GM23338 (cell line): ENCODE measurements around the gene ZBTB5. TPM values are rescaled to one million over a fixed set of nuclear protein-coding genes. Genes with fewer than 3 reads are reported as not detected.

Experiments
- ATAC-seq: fragments of 200-7000 bp; cut with Tn5 transposase; 3 replicates; pipeline ENCODE4 v1.9.1; 2020
- DNase-seq: peaks from one replicate; pipeline ENCODE4 v3.0.0-alpha.2; 2015; ENCODE audit warnings: low spot score
- H2AFZ ChIP-seq: fragments of 200-600 bp; sonication (generic); 2 replicates; pipeline ENCODE4 v1.8.0; 2016; ENCODE audit warnings: antibody characterized with exemption, mild to moderate bottlenecking, moderate library complexity
- H3F3A ChIP-seq: fragments of 200-600 bp; sonication (generic); replicated peaks from 2 replicates; pipeline ENCODE4 v1.8.0; 2017; ENCODE audit warnings: antibody characterized with exemption, mixed run types, low read depth
- H3K27ac ChIP-seq: fragments of 200-600 bp; sonication (generic); 2 replicates; pipeline ENCODE4 v1.6.1; 2016; ENCODE audit warnings: low read depth
- H3K27me3 ChIP-seq: fragments of 200-600 bp; sonication (generic); 2 replicates; pipeline ENCODE4 v1.8.0; 2016; ENCODE audit warnings: mild to moderate bottlenecking, mixed run types, moderate library complexity; ENCODE audit not compliant: insufficient read depth
- H3K36me3 ChIP-seq: fragments of 200-600 bp; sonication (generic); 2 replicates; pipeline ENCODE4 v1.8.0; 2016; ENCODE audit warnings: mild to moderate bottlenecking; ENCODE audit not compliant: insufficient read depth
- H3K4me1 ChIP-seq: fragments of 200-600 bp; sonication (generic); 2 replicates; pipeline ENCODE4 v1.8.0; 2016; ENCODE audit warnings: mild to moderate bottlenecking, moderate library complexity; ENCODE audit not compliant: insufficient read depth
- H3K4me2 ChIP-seq: fragments of 200-600 bp; sonication (generic); 2 replicates; pipeline ENCODE4 v1.7.1; 2017; ENCODE audit warnings: mixed run types
- H3K4me3 ChIP-seq: fragments of 200-600 bp; sonication (generic); 2 replicates; pipeline ENCODE4 v1.6.1; 2016; ENCODE audit warnings: mixed run types
- H3K79me2 ChIP-seq: fragments of 200-600 bp; sonication (generic); replicated peaks from 2 replicates; pipeline ENCODE4 v1.8.0; 2017; ENCODE audit warnings: mild to moderate bottlenecking; ENCODE audit not compliant: insufficient read depth
- H3K9me2 ChIP-seq: fragments of 200-600 bp; sonication (generic); 2 replicates; pipeline ENCODE4 v1.8.0; 2017; ENCODE audit not compliant: insufficient read depth
- H4K20me1 ChIP-seq: fragments of 200-600 bp; sonication (generic); replicated peaks from 2 replicates; pipeline ENCODE4 v1.8.0; 2017; ENCODE audit warnings: mild to moderate bottlenecking; ENCODE audit not compliant: insufficient read depth
- H3K27ac Mint-ChIP-seq: 2 replicates; pipeline ENCODE4 v1.8.0; 2020; ENCODE audit warnings: inconsistent platforms, mild to moderate bottlenecking, moderate library complexity, mixed read lengths
- H3K27me3 Mint-ChIP-seq: 3 replicates; pipeline ENCODE4 v1.8.0; 2022; ENCODE audit warnings: low read depth, mild to moderate bottlenecking, moderate library complexity, mixed read lengths, inconsistent platforms; ENCODE audit not compliant: insufficient read depth, poor library complexity
- H3K36me3 Mint-ChIP-seq: 3 replicates; pipeline ENCODE4 v1.8.0; 2021; ENCODE audit warnings: low read depth, mild to moderate bottlenecking, inconsistent platforms, moderate library complexity, mixed read lengths
- H3K4me1 Mint-ChIP-seq: 3 replicates; pipeline ENCODE4 v1.8.0; 2020; ENCODE audit warnings: mild to moderate bottlenecking, inconsistent platforms, mixed read lengths
- H3K4me3 Mint-ChIP-seq: 3 replicates; pipeline ENCODE4 v1.8.0; 2021; ENCODE audit warnings: moderate library complexity, mild to moderate bottlenecking, inconsistent platforms, mixed read lengths
- H3K9me3 Mint-ChIP-seq: 3 replicates; pipeline ENCODE4 v1.8.0; 2020; ENCODE audit warnings: moderate library complexity, mild to moderate bottlenecking, inconsistent platforms, mixed read lengths
- CREB1 ChIP-seq: fragments of 250-450 bp; sonication (Bioruptor Pico); IDR thresholded peaks from 2 replicates; pipeline ENCODE4 v1.5.0; 2020; ENCODE audit warnings: low read depth, mild to moderate bottlenecking, moderate library complexity
- CTCF ChIP-seq, 2 experiments: fragments of 200-600 bp in 1 of 2; sonication (generic) in 1 of 2; conservative IDR thresholded peaks; 2 replicates each; pipeline versions ENCODE4 v1.5.1 to v1.6.1; 2016 to 2017; ENCODE audit warnings: antibody characterized with exemption in 2 of 2, low read depth in 2 of 2, mild to moderate bottlenecking in 2 of 2, moderate library complexity in 1 of 2
- ETS1 ChIP-seq: IDR thresholded peaks from 2 replicates; pipeline ENCODE4 v1.6.1; 2016; ENCODE audit warnings: antibody characterized with exemption
- EZH2 ChIP-seq: fragments of 200-600 bp; sonication (generic); IDR thresholded peaks from one replicate; pipeline ENCODE4 v1.8.0; 2017; ENCODE audit warnings: antibody characterized with exemption, mild to moderate bottlenecking, low read depth; ENCODE audit not compliant: unreplicated experiment
- EZH2phosphoT487 ChIP-seq: fragments of 200-600 bp; sonication (generic); IDR thresholded peaks from one replicate; pipeline ENCODE4 v1.8.1; 2018; ENCODE audit warnings: antibody characterized with exemption; ENCODE audit not compliant: unreplicated experiment
- JUNB ChIP-seq: IDR thresholded peaks from one replicate; pipeline ENCODE4 v1.6.1; 2016; ENCODE audit warnings: antibody characterized with exemption; ENCODE audit not compliant: unreplicated experiment
- NANOG ChIP-seq: IDR thresholded peaks from 2 replicates; pipeline ENCODE4 v1.6.1; 2016; ENCODE audit warnings: antibody characterized with exemption, borderline replicate concordance
- POLR2AphosphoS5 ChIP-seq: IDR thresholded peaks from 2 replicates; pipeline ENCODE4 v1.6.1; 2016; ENCODE audit warnings: antibody characterized with exemption, low read depth
- REST ChIP-seq: IDR thresholded peaks from one replicate; pipeline ENCODE4 v1.6.1; 2018; ENCODE audit warnings: antibody characterized with exemption; ENCODE audit not compliant: unreplicated experiment
- ZNF114 ChIP-seq: fragments of 250-450 bp; sonication (Bioruptor Pico); IDR thresholded peaks from 2 replicates; pipeline ENCODE4 v1.5.0; 2020; ENCODE audit warnings: mild to moderate bottlenecking, moderate library complexity
- ZNF331 ChIP-seq: fragments of 250-450 bp; sonication (Bioruptor Pico); IDR thresholded peaks from 2 replicates; pipeline ENCODE4 v1.5.0; 2020; ENCODE audit warnings: low read depth, mild to moderate bottlenecking, moderate library complexity
- polyA plus RNA-seq: library from polyadenylated mRNA; unstranded; fragments of >200 nt; fragmentation: Nextera tagmentation; extraction: Ambion mirVana; gene quantifications from 2 replicates; pipeline ENCODE4 v1.2.1, GENCODE V29; 2016
- total RNA-seq: library from RNA; depleted of rRNA; stranded (reverse); fragments of >200 nt; shearing (Covaris generic); gene quantifications from 2 replicates; pipeline ENCODE4 v1.2.3, GENCODE V29; 2014

The ZBTB5 gene
- total and polyA plus RNA-seq, 2 experiments from 2014 or later: 2.8 to 19.5 TPM

- 0 out of 2 replicates have a peak, but pooled peaks cover 4% of the 10 kb centered on the region for H3F3A ChIP-seq
- DNase-seq (no peak), ATAC-seq (no peak)
- H3K36me3 ChIP-seq: peaks cover 43% of the 10 kb centered on the region
- H3K4me2 ChIP-seq: no peak overlapping the region
- H3K27ac Mint-ChIP-seq: no peak overlapping the region
- TF ChIP-seq CREB1 (CRISPR knock-in tag) (no peak), JUNB (no peak), ETS1 (no peak), EZH2phosphoT487 (no peak), POLR2AphosphoS5 (no peak), ZNF331 (no peak)
- no peaks in the 10 kb centered on the region for H3K9me3 Mint-ChIP-seq
- H3K27ac ChIP-seq: no peak overlapping the region
- H3K4me1 Mint-ChIP-seq: no peaks in the 10 kb centered on the region
- no peak overlapping the region for H3K4me3 Mint-ChIP-seq
- peaks cover 2% of the 10 kb centered on the region for H3K27me3 Mint-ChIP-seq
- no peaks in the 10 kb centered on the region for H3K9me2 ChIP-seq
- no peaks in the 10 kb centered on the region for H3K27me3 ChIP-seq
- H3K4me3 ChIP-seq: no peak overlapping the region
- H3K4me1 ChIP-seq: no peaks in the 10 kb centered on the region
- no peak overlapping the region for H2AFZ ChIP-seq
- H3K79me2 ChIP-seq: 0 out of 2 replicates have a peak, but pooled peaks cover 3% of the 10 kb centered on the region
- H4K20me1 ChIP-seq: peaks cover 18% of the 10 kb centered on the region
- H3K36me3 Mint-ChIP-seq: peaks cover 60% of the 10 kb centered on the region
Measured at GRCh38 chr9:37503736-37504135, 38.5 kb upstream of the ZBTB5 start.

GRCh38 chr9:37501957-37502596, 36.8 kb upstream of the ZBTB5 start:
- Mint-ChIP-seq H3K9me3 (no peaks in the 10 kb centered on the region), H3K4me3 (no peak overlapping the region), H3K27ac (no peak overlapping the region), H3K36me3 (peaks cover 68% of the 10 kb centered on the region), H3K4me1 (no peaks in the 10 kb centered on the region), H3K27me3 (peaks cover 2% of the 10 kb centered on the region)
- no peaks in the 10 kb centered on the region for H3K9me2 ChIP-seq
- no peak for ATAC-seq
- H3K36me3 ChIP-seq: peaks cover 59% of the 10 kb centered on the region
- no peak overlapping the region for H3K4me3 ChIP-seq
- H3K79me2 ChIP-seq: 0 out of 2 replicates have a peak, but pooled peaks cover 3% of the 10 kb centered on the region
- H3K4me2 ChIP-seq: no peak overlapping the region
- DNase-seq: no peak
- H3K27me3 ChIP-seq: no peaks in the 10 kb centered on the region
- H3F3A ChIP-seq: 0 out of 2 replicates have a peak, but pooled peaks cover 4% of the 10 kb centered on the region
- no peaks in the 10 kb centered on the region for H3K4me1 ChIP-seq
- no peak overlapping the region for H2AFZ ChIP-seq
- H4K20me1 ChIP-seq: peaks cover 32% of the 10 kb centered on the region
- H3K27ac ChIP-seq: no peak overlapping the region
- no peak for TF ChIP-seq ETS1
- TF ChIP-seq EZH2phosphoT487: no peak
- TF ChIP-seq CTCF (conservative IDR thresholded peaks at IDR 0.05; ENCODE audit: low read depth in 2 of 2): no peak
- no peak for TF ChIP-seq NANOG
- TF ChIP-seq EZH2: no peak
- no peak for TF ChIP-seq JUNB
- no peak for TF ChIP-seq POLR2AphosphoS5
- no peak for TF ChIP-seq REST
- TF ChIP-seq CREB1 (CRISPR knock-in tag): no peak
- TF ChIP-seq ZNF114 (CRISPR knock-in tag): no peak
